Thoracic aorta (tissue), 2 donors: Measurements from ENCODE around the gene TRMU. TPM values are rescaled to one million over a fixed set of nuclear protein-coding genes. Genes with fewer than 3 reads are reported as not detected.

ENCODE experiments used
- ATAC-seq: fragments of 150-250 bp; one replicate; pipeline ENCODE4 v1.8.0; 2017; ENCODE audit warnings: low read depth; ENCODE audit not compliant: insufficient number of reproducible peaks, low FRiP score
- DNase-seq: peaks from one replicate; pipeline ENCODE4 v3.0.0-alpha.2; 2020; ENCODE audit warnings: low spot score
- H3K27ac ChIP-seq, 2 donors: fragments of 200-600 bp; sonication (generic); 1 replicate in 1 of 2; 2 replicates in 1 of 2; pipeline ENCODE4 v1.5.1; 2016; ENCODE audit warnings: mild to moderate bottlenecking in 2 of 2, moderate library complexity in 2 of 2
- H3K27me3 ChIP-seq: fragments of 200-600 bp; sonication (generic); replicated peaks from 2 replicates; pipeline ENCODE4 v1.6.0; 2016; ENCODE audit warnings: mild to moderate bottlenecking; ENCODE audit not compliant: insufficient read depth
- H3K36me3 ChIP-seq: fragments of 200-600 bp; sonication (generic); one replicate; pipeline ENCODE4 v1.5.1; 2016
- H3K4me1 ChIP-seq, 2 donors: fragments of 200-600 bp; sonication (generic); 1 replicate in 1 of 2; 2 replicates in 1 of 2; pipeline versions ENCODE4 v1.5.1 to v1.6.0; 2016; ENCODE audit warnings: low read depth in 2 of 2, mild to moderate bottlenecking in 1 of 2; ENCODE audit not compliant: control insufficient read depth in 1 of 2
- H3K4me3 ChIP-seq: fragments of 200-600 bp; sonication (generic); 2 replicates; pipeline ENCODE4 v1.5.1; 2016; ENCODE audit warnings: mild to moderate bottlenecking
- H3K9me3 ChIP-seq: fragments of 200-600 bp; sonication (generic); 2 replicates; pipeline ENCODE4 v1.5.1; 2016
- total RNA-seq, 2 donors: library from RNA; depleted of rRNA; stranded (reverse); fragments of >200 nt; gene quantifications; one replicate each; pipeline versions ENCODE4 v1.1.0 to v1.2.3, GENCODE V29; 2016
- TF ChIP-seq, protein P1 (sequence below): fragments of 200-600 bp; sonication (generic); IDR thresholded peaks from one replicate; pipeline ENCODE4 v1.5.1; 2019; ENCODE audit warnings: antibody characterized with exemption

TRMU gene
- total RNA-seq, 2 donors from 2014 or later: 30.2 to 45.4 TPM

DNA sequence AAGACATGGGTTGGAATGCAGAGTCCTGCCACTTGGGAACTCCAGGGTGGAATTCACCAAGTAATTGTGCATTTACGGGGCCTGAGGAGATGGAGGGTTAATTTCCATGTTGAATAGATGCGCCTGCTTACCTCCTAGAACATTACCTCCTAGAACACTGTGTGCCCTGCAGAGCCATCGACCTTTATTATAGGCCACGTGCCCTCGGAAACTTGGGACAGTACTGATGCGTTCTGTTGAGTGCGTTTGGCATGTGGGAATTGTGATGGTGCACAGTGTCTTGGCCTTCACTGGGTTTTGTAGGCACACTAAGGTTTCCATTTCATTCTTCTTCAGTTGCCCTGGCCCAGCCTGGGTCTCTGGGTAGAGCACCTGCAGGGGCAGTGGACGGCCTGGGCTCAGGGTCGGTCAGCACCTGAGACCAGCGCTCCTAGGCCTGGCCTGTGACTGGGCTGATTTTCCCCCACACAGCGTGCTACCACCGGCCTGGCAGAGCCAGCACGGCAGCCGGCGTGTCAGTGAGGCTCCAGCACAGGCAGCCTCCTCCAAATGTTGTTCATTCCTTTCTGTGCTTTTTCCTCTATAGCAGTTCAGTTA lies 12.7 kb downstream of the TRMU start:
- Histone ChIP-seq H3K27me3 (no peaks in the 10 kb centered on the region), H3K4me3 (no peak overlapping the region), H3K36me3 (peaks cover 76% of the 10 kb centered on the region), H3K9me3 (no peaks in the 10 kb centered on the region), H3K27ac (no peak overlapping the region), H3K4me1 (no peaks in the 10 kb centered on the region)
- DNase-seq (no peak), ATAC-seq (no peak)
- TF ChIP-seq, protein P1, sequence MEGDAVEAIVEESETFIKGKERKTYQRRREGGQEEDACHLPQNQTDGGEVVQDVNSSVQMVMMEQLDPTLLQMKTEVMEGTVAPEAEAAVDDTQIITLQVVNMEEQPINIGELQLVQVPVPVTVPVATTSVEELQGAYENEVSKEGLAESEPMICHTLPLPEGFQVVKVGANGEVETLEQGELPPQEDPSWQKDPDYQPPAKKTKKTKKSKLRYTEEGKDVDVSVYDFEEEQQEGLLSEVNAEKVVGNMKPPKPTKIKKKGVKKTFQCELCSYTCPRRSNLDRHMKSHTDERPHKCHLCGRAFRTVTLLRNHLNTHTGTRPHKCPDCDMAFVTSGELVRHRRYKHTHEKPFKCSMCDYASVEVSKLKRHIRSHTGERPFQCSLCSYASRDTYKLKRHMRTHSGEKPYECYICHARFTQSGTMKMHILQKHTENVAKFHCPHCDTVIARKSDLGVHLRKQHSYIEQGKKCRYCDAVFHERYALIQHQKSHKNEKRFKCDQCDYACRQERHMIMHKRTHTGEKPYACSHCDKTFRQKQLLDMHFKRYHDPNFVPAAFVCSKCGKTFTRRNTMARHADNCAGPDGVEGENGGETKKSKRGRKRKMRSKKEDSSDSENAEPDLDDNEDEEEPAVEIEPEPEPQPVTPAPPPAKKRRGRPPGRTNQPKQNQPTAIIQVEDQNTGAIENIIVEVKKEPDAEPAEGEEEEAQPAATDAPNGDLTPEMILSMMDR: no peak

DNA sequence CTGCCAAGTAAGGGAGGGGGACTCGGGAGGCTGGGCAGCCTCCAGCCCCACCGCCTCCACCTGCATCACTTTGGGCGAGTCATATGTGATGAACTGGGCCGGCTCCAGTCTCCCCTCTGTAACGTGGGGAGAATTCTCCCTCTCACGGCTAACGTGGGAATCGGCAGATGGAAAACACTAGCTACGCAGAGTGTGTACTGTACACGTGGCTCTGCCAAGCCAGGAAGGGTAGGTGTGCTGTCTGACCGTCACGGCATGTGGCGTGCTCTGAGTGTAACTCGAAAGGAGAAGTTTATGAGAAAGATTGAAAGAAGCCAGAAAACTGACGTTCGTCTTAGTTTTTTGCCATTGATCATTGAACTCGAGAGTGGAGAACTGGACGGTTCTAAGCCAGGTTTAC lies 13.7 kb downstream of the TRMU start:
- Histone ChIP-seq H3K36me3 (peaks cover 77% of the 10 kb centered on the region), H3K9me3 (no peaks in the 10 kb centered on the region), H3K27ac (no peak overlapping the region), H3K4me3 (no peak overlapping the region), H3K27me3 (no peaks in the 10 kb centered on the region), H3K4me1 (no peaks in the 10 kb centered on the region)
- no peak for DNase-seq
- TF ChIP-seq, protein P1: no peak
- ATAC-seq: no peak

DNA sequence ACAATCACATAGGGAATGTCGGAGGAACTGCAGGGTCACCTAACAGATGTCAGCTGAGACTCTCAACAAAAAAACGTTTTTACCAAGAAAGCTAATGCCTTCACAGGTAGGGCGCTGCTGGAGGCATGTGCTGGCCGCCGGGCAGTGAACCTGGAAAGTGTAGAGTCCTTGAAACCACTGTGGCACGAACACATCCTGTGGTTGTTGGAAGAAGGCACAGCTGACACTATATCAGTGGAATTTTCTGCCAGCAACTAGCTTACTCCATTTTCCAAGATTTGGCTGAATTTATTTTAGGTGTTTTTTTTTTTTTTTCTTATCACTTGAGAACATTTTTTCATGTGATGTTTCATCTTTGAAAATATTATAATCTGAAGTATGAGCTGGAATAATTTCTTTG lies 14.2 kb downstream of the TRMU start:
- H3K9me3 ChIP-seq: no peaks in the 10 kb centered on the region
- no peaks in the 10 kb centered on the region for H3K4me1 ChIP-seq
- H3K4me3 ChIP-seq: no peak overlapping the region
- ATAC-seq (no peak), DNase-seq (no peak)
- H3K36me3 ChIP-seq: peaks cover 76% of the 10 kb centered on the region
- H3K27me3 ChIP-seq: no peaks in the 10 kb centered on the region
- no peak overlapping the region for H3K27ac ChIP-seq
- TF ChIP-seq, protein P1: no peak

DNA sequence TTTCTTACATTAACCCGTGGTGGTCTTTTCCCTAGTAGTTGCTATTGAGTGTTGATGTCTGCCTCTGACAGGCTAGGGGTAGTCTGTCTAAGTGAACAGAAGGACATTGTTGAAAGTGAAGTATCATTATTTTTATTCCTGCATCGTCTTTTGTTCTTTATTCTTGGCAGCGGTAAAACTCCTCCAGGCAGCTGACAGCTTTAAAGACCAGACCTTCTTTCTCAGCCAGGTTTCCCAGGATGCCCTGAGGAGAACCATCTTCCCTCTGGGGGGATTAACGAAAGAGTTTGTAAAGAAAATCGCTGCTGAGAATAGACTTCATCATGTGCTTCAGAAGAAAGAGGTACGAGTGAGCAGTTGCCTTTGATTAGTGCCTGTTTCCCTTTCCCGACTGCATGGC lies 14.6 kb downstream of the TRMU start:
- ATAC-seq: no peak
- TF ChIP-seq, protein P1: no peak
- H3K27ac ChIP-seq: no peak overlapping the region
- no peaks in the 10 kb centered on the region for H3K4me1 ChIP-seq
- DNase-seq: no peak
- no peaks in the 10 kb centered on the region for H3K9me3 ChIP-seq
- H3K27me3 ChIP-seq: no peaks in the 10 kb centered on the region
- no peak overlapping the region for H3K4me3 ChIP-seq
- peaks cover 76% of the 10 kb centered on the region for H3K36me3 ChIP-seq

DNA sequence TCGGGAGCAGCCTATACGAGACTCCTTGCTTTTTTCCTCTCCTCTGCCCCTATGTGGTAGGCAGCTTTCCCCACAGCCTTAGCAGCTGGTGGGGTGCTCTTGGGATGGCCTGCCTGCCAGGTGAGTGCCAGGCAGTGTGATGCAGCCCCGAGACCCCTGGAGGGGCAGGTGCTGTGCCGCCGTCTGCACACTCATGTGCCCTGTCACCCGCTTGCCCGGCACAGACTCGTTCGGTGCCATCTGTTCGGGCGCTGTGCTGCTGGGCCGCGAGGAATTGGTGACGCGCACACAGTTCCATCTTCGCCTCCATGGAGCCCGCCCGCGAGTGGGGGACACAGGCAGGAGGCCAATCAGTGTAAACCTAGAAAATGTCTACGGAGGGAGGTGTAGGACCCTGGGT lies 15.1 kb downstream of the TRMU start:
- DNase-seq (no peak), ATAC-seq (no peak)
- no peaks in the 10 kb centered on the region for H3K9me3 ChIP-seq
- H3K27ac ChIP-seq: no peak overlapping the region
- no peaks in the 10 kb centered on the region for H3K27me3 ChIP-seq
- H3K4me3 ChIP-seq: no peak overlapping the region
- H3K36me3 ChIP-seq: peaks cover 78% of the 10 kb centered on the region
- no peaks in the 10 kb centered on the region for H3K4me1 ChIP-seq
- TF ChIP-seq, protein P1: no peak
